HG03571 (cell line): ENCODE measurements around the gene TIMP2.
"Not testable (repeated sequence)": the region's sequence is repeated elsewhere in the genome, so short reads cannot be mapped to it uniquely, and the experiment has no call there.

ENCODE experiments used
- ATAC-seq: cut with Tn5 transposase; IDR thresholded peaks from one replicate; pipeline ENCODE4 v1.9.1; 2021; ENCODE audit not compliant: unreplicated experiment

Gene TIMP2

GRCh38 chr17:78957128-78957527, 31.9 kb upstream of the TIMP2 start:
- ATAC-seq: no peak

GRCh38 chr17:78956254-78956653, 31.1 kb upstream of the TIMP2 start:
- no peak for ATAC-seq

DNA sequence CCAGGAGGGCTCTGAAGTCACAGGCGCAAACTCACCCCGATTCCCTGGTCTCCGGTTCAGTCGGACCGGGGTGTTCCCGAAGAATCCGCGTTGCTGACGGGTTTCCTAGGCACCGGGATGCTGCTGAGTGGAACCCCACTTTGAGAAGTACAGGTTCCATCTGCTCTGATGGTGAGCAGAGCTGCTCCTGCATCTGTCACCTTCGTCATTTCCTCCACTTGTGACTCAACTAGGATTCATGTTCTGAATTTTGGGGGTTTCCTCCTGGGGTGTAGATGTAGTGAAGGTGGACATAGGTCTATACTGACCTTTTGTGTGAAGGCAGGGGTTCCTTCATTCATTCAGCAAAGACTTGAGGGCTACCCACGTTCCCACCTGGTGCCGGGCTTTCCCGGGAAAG, 29.5 kb upstream of the TIMP2 start:
- ATAC-seq: no peak

DNA sequence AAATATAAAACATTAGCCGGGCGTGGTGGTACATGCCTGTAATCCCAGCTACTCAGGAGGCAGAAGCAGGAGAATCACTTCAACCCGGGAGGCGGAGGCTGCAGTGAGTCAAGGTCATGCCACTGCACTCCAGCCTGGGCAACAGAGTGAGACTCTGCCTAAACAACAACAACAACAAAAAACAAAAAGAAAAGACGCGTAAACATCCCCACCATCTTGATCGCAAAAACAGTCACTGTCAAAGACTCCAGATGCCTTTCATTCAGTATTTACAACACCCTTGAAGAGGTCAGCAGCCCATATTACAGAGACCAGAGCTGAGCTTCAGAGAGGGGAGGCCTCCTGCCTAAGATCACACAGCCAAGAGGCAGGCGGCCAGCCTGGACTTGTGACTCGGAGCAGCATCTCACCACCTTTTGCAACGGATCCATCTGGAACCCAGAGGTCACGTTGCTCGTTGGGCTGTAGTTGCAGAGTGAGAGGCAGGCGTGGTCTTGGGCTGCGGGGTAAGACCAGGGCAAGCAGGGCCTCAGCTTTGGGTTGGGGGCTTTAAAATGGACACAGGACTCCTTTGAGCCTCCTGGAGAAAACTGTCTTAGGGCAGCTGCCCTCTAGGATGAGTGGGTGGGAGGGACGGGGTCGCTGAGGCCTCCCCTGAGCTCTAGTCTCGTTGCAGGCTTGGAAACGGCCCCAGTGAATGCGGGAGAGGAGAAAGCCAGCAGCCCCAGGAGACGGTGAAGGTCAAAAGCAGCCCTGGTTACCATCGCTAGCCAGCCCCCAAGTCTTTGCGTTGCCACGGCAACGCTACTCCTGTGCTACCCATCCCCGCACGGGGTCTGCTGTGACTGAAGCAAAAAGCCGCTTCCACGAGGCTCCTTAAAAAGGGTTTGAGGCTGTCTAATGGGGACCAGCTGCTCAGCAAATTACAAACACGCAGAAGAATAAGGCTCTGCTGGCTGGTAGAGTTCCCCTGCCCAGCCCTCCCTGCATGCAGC, 28.5 kb upstream of the TIMP2 start:
- no peak for ATAC-seq

DNA sequence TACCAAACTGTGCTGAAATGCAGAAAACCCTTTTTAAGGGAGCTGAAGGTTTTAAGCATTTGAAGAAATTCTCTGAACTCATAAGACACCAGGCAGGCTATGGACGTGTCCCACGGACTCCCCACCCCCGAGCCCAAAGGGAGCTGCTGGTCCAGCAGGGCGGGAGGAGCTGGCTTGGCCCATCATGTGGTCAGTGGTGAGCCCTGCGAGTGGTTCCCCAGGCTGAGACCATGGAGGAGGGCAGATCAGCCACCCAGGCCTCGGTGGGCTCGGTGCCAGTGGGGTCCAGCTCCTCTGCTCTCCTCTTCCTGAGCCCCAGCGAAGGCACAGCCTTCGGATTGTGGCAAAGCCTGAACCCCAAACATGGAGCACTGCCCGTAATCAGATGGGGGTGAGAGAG, 27.5 kb upstream of the TIMP2 start:
- ATAC-seq: no peak

DNA sequence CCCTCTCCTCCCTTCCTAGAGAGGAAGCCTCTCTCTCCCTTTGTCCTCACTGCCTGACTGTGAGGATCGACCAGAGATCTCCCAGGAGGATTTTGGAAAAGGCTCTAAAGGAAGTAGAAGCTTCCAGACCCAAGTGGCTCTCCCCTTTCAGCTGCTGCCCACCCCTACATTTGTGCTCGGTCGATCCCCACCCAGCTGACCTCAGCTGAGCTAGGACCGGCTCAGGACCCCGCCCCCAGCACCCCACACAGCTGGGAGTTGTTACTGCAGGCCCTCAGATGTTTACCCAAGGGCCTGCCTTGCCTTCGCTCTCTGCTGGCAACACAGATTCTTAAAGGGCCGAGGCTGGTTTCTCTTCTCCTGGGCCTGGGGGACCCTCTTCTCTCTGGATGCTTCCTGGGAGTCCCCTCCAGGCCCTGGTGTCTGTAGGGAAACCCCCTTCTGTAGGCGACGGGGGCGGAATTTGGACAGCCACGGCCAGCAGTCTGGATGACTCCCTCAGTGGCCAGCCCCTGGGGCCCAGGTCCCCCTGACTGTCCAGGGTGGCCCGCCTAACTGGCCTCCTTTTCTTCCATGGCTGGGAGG, 26.9 kb upstream of the TIMP2 start:
- no peak for ATAC-seq

- ATAC-seq: no peak
Observed at GRCh38 chr17:78950870-78951269, 25.7 kb upstream of the TIMP2 start.

DNA sequence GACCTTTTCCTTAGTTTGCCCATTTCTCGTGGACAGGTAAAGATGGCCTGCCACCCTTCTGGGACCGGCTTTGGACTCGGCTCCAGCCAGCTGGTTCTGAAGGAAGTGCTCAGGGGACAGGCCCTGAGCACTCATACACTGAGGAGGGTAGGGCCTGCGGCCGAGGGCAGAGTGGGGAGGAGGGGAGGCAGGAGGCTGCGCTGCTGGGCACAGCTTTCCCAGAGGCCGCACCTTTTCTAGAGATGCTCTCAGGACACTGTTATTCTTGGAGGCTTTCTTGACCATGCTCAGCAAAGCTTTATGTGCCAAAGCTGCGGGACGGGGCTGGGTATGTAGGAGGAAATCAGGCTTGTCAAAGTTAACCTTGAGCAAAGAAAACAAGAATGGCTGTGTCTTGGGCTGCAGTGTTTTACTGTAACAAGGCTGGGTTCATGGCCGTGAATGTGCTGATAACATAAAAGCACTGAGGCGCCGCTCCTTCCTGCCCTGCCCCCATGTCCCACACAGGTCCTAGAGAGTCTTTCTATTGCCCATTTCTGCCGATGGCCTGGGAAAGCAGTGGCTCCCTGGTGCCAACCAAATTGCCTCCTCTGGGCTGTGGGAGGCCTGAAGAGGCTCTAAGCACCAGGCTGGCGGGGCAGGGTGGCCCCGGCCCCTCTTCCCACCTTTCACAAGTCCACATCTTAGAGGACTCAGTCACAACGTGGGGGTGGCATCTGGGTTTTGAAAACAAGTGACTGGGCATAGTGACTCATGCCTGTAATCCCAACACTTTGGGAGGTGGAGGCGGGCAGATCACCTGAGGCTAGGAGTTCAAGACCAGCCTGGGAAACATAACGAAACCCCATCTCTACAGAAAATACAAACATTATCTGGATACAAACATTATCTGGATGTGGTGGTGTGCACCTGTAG, 22.3 kb upstream of the TIMP2 start:
- ATAC-seq: no peak

- no peak for ATAC-seq
Observed at GRCh38 chr17:78946631-78947030, 21.4 kb upstream of the TIMP2 start.

GRCh38 chr17:78946131-78946530, 20.9 kb upstream of the TIMP2 start:
- no peak for ATAC-seq

DNA sequence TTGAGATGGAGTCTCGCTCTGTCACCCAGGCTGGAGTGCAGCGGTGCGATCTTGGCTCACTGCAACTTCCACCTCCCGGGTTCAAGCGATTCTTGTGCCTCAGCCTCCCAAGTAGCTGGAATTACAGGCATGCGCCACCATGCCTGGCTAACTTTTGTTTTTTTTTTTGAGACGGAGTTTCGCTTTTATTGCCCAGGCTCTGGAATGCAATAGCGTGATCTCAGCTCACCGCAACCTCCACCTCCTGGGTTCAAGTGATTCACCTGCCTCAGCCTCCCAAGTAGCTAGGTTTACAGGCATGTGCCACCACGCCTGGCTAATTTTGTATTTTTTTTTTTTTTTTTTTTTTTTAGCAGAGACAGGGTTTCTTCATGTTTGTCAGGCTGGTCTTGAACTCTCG, 20.3 kb upstream of the TIMP2 start:
- not testable (repeated sequence) for ATAC-seq

GRCh38 chr17:78944956-78945355, 19.8 kb upstream of the TIMP2 start:
- no peak for ATAC-seq

GRCh38 chr17:78944026-78944425, 18.8 kb upstream of the TIMP2 start:
- no peak for ATAC-seq

- ATAC-seq: no peak
Observed at GRCh38 chr17:78940708-78941107, 15.5 kb upstream of the TIMP2 start.

GRCh38 chr17:78940258-78940657, 15.1 kb upstream of the TIMP2 start:
- no peak for ATAC-seq

- no peak for ATAC-seq
Observed at GRCh38 chr17:78939615-78940014, 14.4 kb upstream of the TIMP2 start.

DNA sequence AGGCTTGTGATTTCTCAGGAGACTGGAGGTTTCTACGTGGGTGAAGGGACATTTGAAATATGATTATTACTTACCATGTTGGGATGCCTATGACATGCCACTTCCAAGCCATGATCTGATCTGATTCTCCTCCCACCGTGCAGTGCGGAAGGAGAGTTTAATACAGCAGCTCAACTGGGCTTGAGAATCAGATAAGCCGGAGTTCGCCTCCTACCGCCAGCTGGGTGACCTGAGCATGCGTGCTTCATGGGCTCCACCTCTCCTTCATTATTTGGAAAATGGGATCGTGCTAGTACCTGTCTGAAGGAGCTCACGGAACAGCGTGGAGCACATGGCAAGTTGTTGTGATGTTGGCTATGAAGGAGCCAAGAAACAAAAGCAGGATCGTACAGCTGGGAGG, 12.4 kb upstream of the TIMP2 start:
- ATAC-seq: no peak

- no peak for ATAC-seq
Observed at GRCh38 chr17:78935419-78936323, 10.5 kb upstream of the TIMP2 start.

DNA sequence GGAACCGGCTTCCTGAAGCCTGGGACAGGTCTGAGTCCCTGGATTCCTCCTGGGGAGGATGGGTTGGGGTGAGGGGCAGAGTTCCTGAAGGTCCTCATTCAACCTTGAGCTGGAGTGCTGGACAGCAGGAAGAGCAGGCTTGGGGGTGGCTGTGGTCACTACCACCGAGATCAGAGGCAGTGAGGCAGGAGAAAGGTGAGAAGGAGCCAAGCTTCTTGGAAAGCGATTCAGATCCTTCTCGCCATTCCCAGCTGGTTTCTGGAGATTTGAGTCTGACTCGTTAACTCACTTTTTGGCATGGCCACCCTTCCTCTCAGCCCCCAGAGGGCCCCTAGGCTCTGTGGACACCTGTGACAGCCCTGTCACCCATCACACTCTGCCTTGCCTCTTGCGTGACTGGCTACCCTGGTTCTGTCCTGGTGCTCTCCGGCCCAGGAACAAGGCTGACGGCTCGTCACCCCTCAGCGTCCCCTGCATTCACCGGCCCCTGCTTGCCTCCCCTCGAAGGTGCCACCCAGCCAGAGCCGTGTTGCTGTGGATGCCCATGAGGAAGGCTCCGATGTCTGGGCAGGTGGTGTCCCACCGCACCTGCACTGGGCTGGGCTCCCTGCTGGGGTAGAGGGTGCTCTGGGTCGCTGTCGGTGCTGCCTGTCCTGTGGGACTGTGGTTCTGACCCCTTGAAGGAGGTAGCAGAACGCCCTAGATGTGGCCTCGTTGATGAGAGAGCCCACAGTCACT, 9.7 kb upstream of the TIMP2 start:
- no peak for ATAC-seq
